Cardiac fibroblast (primary cell): ENCODE data around the gene ATXN3L.
A peak's percentile ranks its signal among the peaks of the same experiment; 100 is the strongest.
"Not testable (repeated sequence)": the region's sequence is repeated elsewhere in the genome, so short reads cannot be mapped to it uniquely, and the experiment has no call there.

Source experiments
- DNase-seq, 2 donors: peaks; one replicate each; pipeline versions ENCODE4 v3.0.0 to v3.0.0-alpha.2; 2010; ENCODE audit warnings: low read depth in 2 of 2
- H3K4me3 ChIP-seq, 2 donors: replicated peaks in 1 of 2; 1 replicate in 1 of 2; 2 replicates in 1 of 2; pipeline ENCODE4 v1.5.1; 2011; ENCODE audit warnings: low read depth in 2 of 2, low read length in 2 of 2, mild to moderate bottlenecking in 2 of 2, moderate library complexity in 1 of 2
- CTCF ChIP-seq: IDR thresholded peaks from one replicate; pipeline ENCODE4 v1.5.1; 2011; ENCODE audit warnings: low read depth, mild to moderate bottlenecking, low read length, inconsistent platforms

ATXN3L gene

GRCh38 chrX:13317366-13317765, 2.5 kb downstream of the ATXN3L start:
- TF ChIP-seq CTCF: no peak

GRCh38 chrX:13311560-13311959, 8.3 kb downstream of the ATXN3L start:
- H3K4me3 ChIP-seq: no peak overlapping the region
- no peak for TF ChIP-seq CTCF
- DNase-seq: no peak

More at GRCh38 chrX:13317366-13317765, 2.5 kb downstream of the ATXN3L start:
- no peak overlapping the region for H3K4me3 ChIP-seq
- DNase-seq: no peak

GRCh38 chrX:13309631-13310030, 10.2 kb downstream of the ATXN3L start:
- no peak overlapping the region for H3K4me3 ChIP-seq
- TF ChIP-seq CTCF: no peak
- no peak for DNase-seq

GRCh38 chrX:13307041-13307440, 12.8 kb downstream of the ATXN3L start:
- H3K4me3 ChIP-seq: no peak overlapping the region
- no peak for TF ChIP-seq CTCF
- no peak for DNase-seq

- no peak for TF ChIP-seq CTCF
- no peak overlapping the region for H3K4me3 ChIP-seq
- DNase-seq: no peak
Measured at GRCh38 chrX:13305108-13305507, 14.7 kb downstream of the ATXN3L start.

GRCh38 chrX:13304052-13304451, 15.8 kb downstream of the ATXN3L start:
- no peak overlapping the region for H3K4me3 ChIP-seq
- no peak for TF ChIP-seq CTCF
- DNase-seq: no peak

- peak in 1 of 2 donors; percentile 35 for DNase-seq
Measured at GRCh38 chrX:13303248-13303647, 16.6 kb downstream of the ATXN3L start.

More at GRCh38 chrX:13303248-13303647, 16.6 kb downstream of the ATXN3L start:
- H3K4me3 ChIP-seq: not testable (repeated sequence)
